GM21723 (cell line): ENCODE data around the gene TM7SF2.
"Not testable (repeated sequence)": the region's sequence is repeated elsewhere in the genome, so short reads cannot be mapped to it uniquely, and the experiment has no call there.

Experiments
- ATAC-seq: cut with Tn5 transposase; IDR thresholded peaks from one replicate; pipeline ENCODE4 v1.9.1; 2021; ENCODE audit warnings: mild to moderate bottlenecking, moderate library complexity; ENCODE audit not compliant: unreplicated experiment

The TM7SF2 gene

GRCh38 chr11:65128182-65129145 is 16.8 kb downstream of the TM7SF2 start:
- ATAC-seq: no peak

- no peak for ATAC-seq
These were observed 18.2 kb downstream of the TM7SF2 start for GRCh38 chr11:65129649-65130441.

GRCh38 chr11:65130631-65131416 is 19.2 kb downstream of the TM7SF2 start:
- no peak for ATAC-seq

- ATAC-seq: no peak
These were observed 19.7 kb downstream of the TM7SF2 start for GRCh38 chr11:65131417-65131776.

- ATAC-seq: no peak
These were observed 20.2 kb downstream of the TM7SF2 start for GRCh38 chr11:65131895-65132237.

GRCh38 chr11:65132238-65132987 is 20.7 kb downstream of the TM7SF2 start:
- peak; percentile 43 for ATAC-seq

DNA sequence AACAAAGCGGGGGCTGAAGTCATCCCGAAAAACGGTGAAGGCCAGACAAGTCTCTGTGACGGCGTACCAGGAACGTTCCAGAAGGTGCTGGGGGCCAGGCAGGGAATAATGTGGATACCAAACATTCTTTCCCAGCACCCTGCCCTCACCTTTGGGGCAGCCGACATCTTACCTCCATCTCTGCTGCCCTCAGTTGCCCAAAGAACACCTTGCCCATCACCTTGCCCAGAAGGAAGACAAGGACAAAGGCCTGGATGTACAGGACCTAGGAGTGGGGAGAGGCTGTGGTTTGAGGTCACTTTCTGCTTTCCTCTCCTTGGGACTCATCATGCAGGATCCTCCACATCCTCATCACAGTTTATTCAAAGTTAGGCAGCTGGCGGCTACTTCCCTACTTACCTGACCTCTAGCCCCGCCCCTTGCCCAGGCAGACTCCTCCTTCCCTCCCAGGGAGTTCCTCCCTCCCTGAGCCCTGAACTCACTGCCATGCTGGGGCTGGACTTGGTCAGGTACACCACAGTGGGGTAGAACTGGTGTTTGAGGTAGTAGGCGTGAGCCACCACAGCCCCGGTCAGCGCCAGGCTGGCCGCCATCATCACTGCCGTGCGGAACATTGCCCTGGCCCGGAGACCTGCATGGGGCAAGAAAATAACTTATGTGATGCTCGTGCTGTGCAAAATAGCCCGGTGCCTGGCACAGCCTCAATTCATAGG is 21.5 kb downstream of the TM7SF2 start:
- ATAC-seq: no peak

DNA sequence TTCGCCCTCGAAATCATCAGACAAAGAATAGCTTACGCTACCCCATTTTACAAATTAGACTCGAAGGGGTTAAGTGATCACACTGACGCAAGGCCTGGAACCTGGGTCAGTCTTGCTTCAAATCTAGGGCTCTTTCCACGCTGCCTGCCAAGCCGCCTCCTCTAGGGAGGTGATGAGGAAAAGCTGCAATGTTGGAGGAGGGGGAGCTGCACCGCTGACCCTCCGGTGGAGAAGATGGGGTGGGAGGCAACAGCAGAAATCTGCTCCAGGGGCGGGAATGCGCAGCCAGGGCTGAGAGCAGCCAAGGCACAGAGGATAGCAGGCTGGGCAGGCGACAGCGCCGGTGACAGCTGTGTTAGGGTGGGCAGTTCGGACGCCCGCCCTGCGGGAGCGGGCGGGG is 22.1 kb downstream of the TM7SF2 start:
- no peak for ATAC-seq

DNA sequence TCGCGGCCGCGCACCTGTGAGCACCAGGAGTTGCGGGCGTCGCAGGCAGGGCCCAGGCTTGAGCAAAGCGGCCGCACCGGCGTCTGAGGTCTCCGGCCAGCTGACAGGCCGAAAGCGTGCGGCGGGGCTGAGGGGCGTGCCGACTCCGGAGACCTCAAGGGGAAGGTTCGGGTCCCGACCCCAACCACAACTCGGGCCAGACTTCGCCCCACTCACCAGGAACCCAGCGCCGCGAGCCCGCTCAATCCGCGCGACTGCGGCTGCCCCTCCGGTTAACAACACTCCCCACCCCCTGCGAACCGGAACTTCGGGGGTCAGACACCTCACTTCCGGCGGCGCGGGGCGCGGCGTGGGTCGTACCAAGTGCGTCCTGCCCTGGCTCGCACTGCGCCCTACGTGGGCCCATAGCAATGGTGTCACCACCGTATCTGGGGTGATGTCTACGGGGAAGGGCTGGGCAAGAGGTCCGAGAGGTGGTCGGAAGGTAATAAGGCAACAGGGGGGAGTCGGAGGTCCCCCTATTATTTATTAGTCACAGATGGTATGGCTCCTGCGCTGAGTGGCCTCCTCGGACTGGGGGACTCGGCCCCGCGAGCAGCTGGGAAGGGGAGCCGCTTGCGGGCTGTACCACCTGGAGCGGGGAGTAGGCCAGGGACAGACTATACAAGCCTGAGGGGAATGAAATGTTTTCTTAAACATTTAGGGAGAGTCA is 22.7 kb downstream of the TM7SF2 start, which contains the start of gene SYVN1:
Gene SYVN1, minus strand, starts transcription at position 280 of the 712 bp plus-strand sequence. CDS start 918 bp downstream, outside the sequence.
- peak; percentile 54 for ATAC-seq

DNA sequence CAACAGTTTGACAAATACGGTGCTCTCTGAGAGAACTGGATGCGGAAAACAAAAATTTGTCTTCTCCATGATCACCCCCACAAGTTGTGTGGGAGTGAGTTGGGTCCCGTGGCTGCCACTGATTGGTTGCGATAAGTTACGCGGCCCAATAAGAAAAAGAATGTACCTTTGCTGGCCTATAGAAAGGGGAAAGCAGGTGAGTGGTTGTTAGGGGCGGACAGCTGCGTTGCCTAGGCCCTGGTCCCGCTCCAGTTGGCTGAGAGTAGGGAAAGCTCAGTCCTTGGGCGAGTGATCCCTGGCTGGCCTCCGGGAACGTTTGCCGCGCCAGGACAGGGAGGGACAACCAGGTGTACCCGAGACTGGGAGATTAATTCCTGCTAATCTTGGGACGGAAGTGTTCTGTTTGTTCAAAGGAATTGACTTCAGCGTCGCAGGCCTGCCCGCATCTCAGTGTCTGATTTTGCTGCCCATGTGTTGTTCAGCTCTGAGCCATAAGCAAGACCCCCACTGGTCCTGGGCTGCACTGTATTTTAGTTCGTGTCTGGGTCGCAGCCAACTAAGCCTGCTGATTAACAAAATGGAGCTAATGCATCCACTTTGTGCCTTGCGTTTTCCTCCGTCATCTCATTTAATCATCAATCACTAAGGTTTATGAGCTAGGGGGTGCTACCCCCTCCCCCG is 23.4 kb downstream of the TM7SF2 start:
- ATAC-seq: peak; percentile 67

- ATAC-seq: no peak
These were observed 24.0 kb downstream of the TM7SF2 start for GRCh38 chr11:65135633-65136145.

- no peak for ATAC-seq
These were observed 24.9 kb downstream of the TM7SF2 start for GRCh38 chr11:65136515-65137096.

- no peak for ATAC-seq
These were observed 30.3 kb downstream of the TM7SF2 start for GRCh38 chr11:65141896-65142494.

GRCh38 chr11:65147352-65148075 is 35.8 kb downstream of the TM7SF2 start:
- ATAC-seq: no peak

DNA sequence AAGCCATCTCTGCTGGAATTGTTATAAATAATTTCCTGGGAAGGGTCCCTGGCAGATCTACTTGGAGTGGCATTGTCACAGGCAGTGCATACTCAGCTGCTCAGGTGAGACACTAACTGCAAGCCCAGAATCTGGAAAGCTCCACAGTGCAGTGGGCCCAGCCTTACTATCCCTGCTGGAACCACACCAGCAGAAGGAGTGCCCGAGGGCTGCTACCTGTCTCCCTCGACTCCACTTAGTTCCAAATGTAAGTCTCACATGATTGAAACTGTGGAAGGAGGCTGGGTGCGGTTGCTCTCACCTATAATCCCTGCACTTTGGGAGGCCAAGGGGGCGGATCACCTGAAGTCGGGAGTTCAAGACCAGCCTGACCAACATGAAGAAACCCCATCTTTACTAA is 37.0 kb downstream of the TM7SF2 start:
- no peak for ATAC-seq

DNA sequence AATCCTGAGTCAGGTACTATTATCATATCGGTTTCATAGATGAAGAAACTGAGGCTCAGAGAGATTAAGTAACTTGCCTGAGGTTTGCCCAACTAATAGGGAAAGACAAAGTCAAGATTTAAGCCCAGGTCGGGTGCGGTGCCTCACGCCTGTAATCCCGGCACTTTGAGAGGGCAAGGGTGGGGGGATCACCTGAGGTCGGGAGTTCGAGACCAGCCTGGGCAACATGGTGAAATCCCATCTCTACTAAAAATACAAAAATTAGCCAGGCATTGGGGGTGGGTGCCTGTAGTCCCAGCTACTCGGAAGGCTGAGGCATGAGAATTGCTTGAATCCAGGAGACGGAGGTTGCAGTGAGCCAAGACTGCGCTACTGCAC is 38.4 kb downstream of the TM7SF2 start:
- not testable (repeated sequence) for ATAC-seq
